OCI-LY7 (cell line): ENCODE measurements around the gene CALY. TPM values are rescaled to one million over a fixed set of nuclear protein-coding genes. Genes with fewer than 3 reads are reported as not detected.

Experiments used
- BruUV-seq: library from RNA; stranded (reverse); fragments of 400-500 nt; replicated peaks from 2 replicates; lab custom pipeline; 2021; lab: Mats Ljungman, UMichigan
- CTCF ChIA-PET: fragments of 300-600 bp; sonication (Branson Sonifier 250); formaldehyde crosslinking; loops from one replicate; lab custom pipeline; 2022; ENCODE audit warnings: antibody characterized with exemption; ENCODE audit not compliant: unreplicated experiment; lab: Charles Lee
- POLR2A ChIA-PET: fragments of 300-600 bp; sonication (Branson Sonifier 250); formaldehyde crosslinking; loops from one replicate; lab custom pipeline; 2022; ENCODE audit warnings: antibody characterized with exemption; lab: Charles Lee
- DNase-seq: peaks from one replicate; pipeline ENCODE4 v3.0.0-alpha.2; 2015; ENCODE audit warnings: low spot score
- H2AFZ ChIP-seq: fragments of 200-600 bp; sonication (generic), shearing (Covaris generic); 2 replicates; pipeline ENCODE4 v1.6.1; 2014; ENCODE audit warnings: mild to moderate bottlenecking, antibody characterized with exemption, low read length, moderate library complexity
- H3K27ac ChIP-seq: fragments of 200-600 bp; sonication (generic); 2 replicates; pipeline ENCODE4 v1.5.1; 2014; ENCODE audit warnings: mixed run types, low read depth, mild to moderate bottlenecking, moderate library complexity, low read length, inconsistent platforms; ENCODE audit not compliant: poor library complexity, severe bottlenecking
- H3K36me3 ChIP-seq: fragments of 200-600 bp; sonication (generic); 2 replicates; pipeline ENCODE4 v1.6.1; 2014; ENCODE audit warnings: mild to moderate bottlenecking, antibody characterized with exemption, low read length, moderate library complexity, mixed read lengths; ENCODE audit not compliant: insufficient read depth
- H3K4me1 ChIP-seq: fragments of 200-600 bp; sonication (generic); 2 replicates; pipeline ENCODE4 v1.5.1; 2014; ENCODE audit warnings: mild to moderate bottlenecking, low read length; ENCODE audit not compliant: insufficient read depth, poor library complexity, severe bottlenecking
- H3K4me2 ChIP-seq: fragments of 200-600 bp; sonication (generic); 2 replicates; pipeline ENCODE4 v1.6.1; 2014; ENCODE audit warnings: mild to moderate bottlenecking, low read length
- H3K4me3 ChIP-seq: fragments of 200-600 bp; sonication (generic); 2 replicates; pipeline ENCODE4 v1.5.1; 2014; ENCODE audit warnings: mild to moderate bottlenecking, low read depth, low read length; ENCODE audit not compliant: poor library complexity, severe bottlenecking
- H3K79me2 ChIP-seq: fragments of 200-600 bp; sonication (generic); 2 replicates; pipeline ENCODE4 v1.6.1; 2016; ENCODE audit warnings: low read depth, mild to moderate bottlenecking, low read length, moderate library complexity, mixed read lengths; ENCODE audit not compliant: insufficient read depth
- H3K9me2 ChIP-seq: fragments of 200-600 bp; sonication (generic); 2 replicates; pipeline ENCODE4 v1.6.1; 2016; ENCODE audit warnings: mild to moderate bottlenecking, low read length, mixed read lengths; ENCODE audit not compliant: insufficient read depth
- H3K9me3 ChIP-seq: fragments of 200-600 bp; sonication (generic); 2 replicates; pipeline ENCODE4 v1.6.1; 2014; ENCODE audit warnings: mild to moderate bottlenecking, mixed run types, low read length, mixed read lengths
- H4K20me1 ChIP-seq: fragments of 200-600 bp; sonication (generic); 2 replicates; pipeline ENCODE4 v1.6.1; 2014; ENCODE audit warnings: mild to moderate bottlenecking, antibody characterized with exemption, low read length, moderate library complexity, mixed read lengths; ENCODE audit not compliant: insufficient read depth
- EZH2phosphoT487 ChIP-seq: fragments of 200-600 bp; sonication (generic); IDR thresholded peaks from 2 replicates; pipeline ENCODE4 v1.6.1; 2018; ENCODE audit warnings: low read depth, borderline replicate concordance, mild to moderate bottlenecking, mixed run types, antibody characterized with exemption, low read length, moderate library complexity, mixed read lengths
- intact Hi-C: fragments of 100-400 bp; cut with micrococcal nuclease; formaldehyde crosslinking; loops from one replicate; pipeline ENCODE4 v1.10.0; 2022; ENCODE audit not compliant: unreplicated experiment
- total RNA-seq, 2 experiments: library from RNA; depleted of rRNA in 1 of 2; stranded (reverse); fragments of >200 nt in 1 of 2; shearing (Covaris generic) in 1 of 2; gene quantifications; 2 replicates each; pipeline ENCODE4 v1.2.3, GENCODE V29; 2014 to 2022
- TF ChIP-seq, protein P1 (sequence below): fragments of 200-600 bp; sonication (generic); conservative IDR thresholded peaks from 2 replicates; pipeline ENCODE4 v1.5.1; 2014; ENCODE audit warnings: mild to moderate bottlenecking, antibody characterized with exemption, low read length, moderate library complexity, mixed read lengths

CALY gene
- total RNA-seq, 2 experiments from 2014 or later: not detected

- POLR2A ChIA-PET: no interaction called here
- Histone ChIP-seq H4K20me1 (no peaks in the 10 kb centered on the region), H3K9me2 (no peaks in the 10 kb centered on the region), H3K4me1 (peaks cover 1% of the 10 kb centered on the region), H3K4me2 (no peak overlapping the region), H3K79me2 (peaks cover 20% of the 10 kb centered on the region), H2AFZ (no peak overlapping the region), H3K4me3 (no peak overlapping the region), H3K36me3 (peaks cover 48% of the 10 kb centered on the region), H3K9me3 (no peaks in the 10 kb centered on the region), H3K27ac (no peak overlapping the region)
- no peak for TF ChIP-seq EZH2phosphoT487
- TF ChIP-seq, protein P1, sequence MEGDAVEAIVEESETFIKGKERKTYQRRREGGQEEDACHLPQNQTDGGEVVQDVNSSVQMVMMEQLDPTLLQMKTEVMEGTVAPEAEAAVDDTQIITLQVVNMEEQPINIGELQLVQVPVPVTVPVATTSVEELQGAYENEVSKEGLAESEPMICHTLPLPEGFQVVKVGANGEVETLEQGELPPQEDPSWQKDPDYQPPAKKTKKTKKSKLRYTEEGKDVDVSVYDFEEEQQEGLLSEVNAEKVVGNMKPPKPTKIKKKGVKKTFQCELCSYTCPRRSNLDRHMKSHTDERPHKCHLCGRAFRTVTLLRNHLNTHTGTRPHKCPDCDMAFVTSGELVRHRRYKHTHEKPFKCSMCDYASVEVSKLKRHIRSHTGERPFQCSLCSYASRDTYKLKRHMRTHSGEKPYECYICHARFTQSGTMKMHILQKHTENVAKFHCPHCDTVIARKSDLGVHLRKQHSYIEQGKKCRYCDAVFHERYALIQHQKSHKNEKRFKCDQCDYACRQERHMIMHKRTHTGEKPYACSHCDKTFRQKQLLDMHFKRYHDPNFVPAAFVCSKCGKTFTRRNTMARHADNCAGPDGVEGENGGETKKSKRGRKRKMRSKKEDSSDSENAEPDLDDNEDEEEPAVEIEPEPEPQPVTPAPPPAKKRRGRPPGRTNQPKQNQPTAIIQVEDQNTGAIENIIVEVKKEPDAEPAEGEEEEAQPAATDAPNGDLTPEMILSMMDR: peak; percentile 12; the same call in 1 of the 2 replicates
- no peak for DNase-seq
- BruUV-seq: no TSS peak
- intact Hi-C loops: no loop called here
- CTCF ChIA-PET: no interaction called here
These were observed 34.5 kb downstream of the CALY start for GRCh38 chr10:133302230-133302629.

GRCh38 chr10:133299738-133300137 lies 37.0 kb downstream of the CALY start:
- peaks cover 70% of the 10 kb centered on the region for H3K36me3 ChIP-seq
- H3K79me2 ChIP-seq: peaks cover 4% of the 10 kb centered on the region; the same call in 1 of the 2 replicates
- H3K4me3 ChIP-seq: no peak overlapping the region
- H3K9me2 ChIP-seq: no peaks in the 10 kb centered on the region
- intact Hi-C loops: no loop called here
- DNase-seq: no peak
- no peaks in the 10 kb centered on the region for H4K20me1 ChIP-seq
- no peak overlapping the region for H3K27ac ChIP-seq
- no TSS peak for BruUV-seq
- H3K9me3 ChIP-seq: no peaks in the 10 kb centered on the region
- POLR2A ChIA-PET: interaction anchor here (1.1 kb wide), 1 partner anchor 15 kb away, joined by 3 read pairs; no protein-coding TSS in a partner anchor
- no peaks in the 10 kb centered on the region for H3K4me1 ChIP-seq
- CTCF ChIA-PET: no interaction called here
- no peak overlapping the region for H2AFZ ChIP-seq
- no peak overlapping the region for H3K4me2 ChIP-seq
- TF ChIP-seq, protein P1: no peak
- no peak for TF ChIP-seq EZH2phosphoT487

GRCh38 chr10:133299224-133299623 lies 37.5 kb downstream of the CALY start:
- H3K36me3 ChIP-seq: peaks cover 76% of the 10 kb centered on the region

More at GRCh38 chr10:133299224-133299623, 37.5 kb downstream of the CALY start:
- H3K27ac ChIP-seq: no peak overlapping the region
- no peak overlapping the region for H3K4me2 ChIP-seq
- POLR2A ChIA-PET: interaction anchor here (1.1 kb wide), 1 partner anchor 15 kb away, joined by 3 read pairs; no protein-coding TSS in a partner anchor
- no TSS peak for BruUV-seq
- H3K79me2 ChIP-seq: peaks cover 2% of the 10 kb centered on the region; the same call in 1 of the 2 replicates
- intact Hi-C loops: no loop called here
- CTCF ChIA-PET: interaction anchor here (0.6 kb wide), 1 partner anchor 221 kb away, joined by 3 read pairs; no protein-coding TSS in a partner anchor
- H3K4me1 ChIP-seq: no peaks in the 10 kb centered on the region
- TF ChIP-seq EZH2phosphoT487: no peak
- TF ChIP-seq, protein P1: no peak
- no peak overlapping the region for H2AFZ ChIP-seq
- no peak for DNase-seq
- H3K9me2 ChIP-seq: no peaks in the 10 kb centered on the region
- no peak overlapping the region for H3K4me3 ChIP-seq
- no peaks in the 10 kb centered on the region for H3K9me3 ChIP-seq
- H4K20me1 ChIP-seq: no peaks in the 10 kb centered on the region
